Measurements from ENCODE around the gene OR2Z1.
"Not testable (repeated sequence)": the region's sequence is repeated elsewhere in the genome, so short reads cannot be mapped to it uniquely, and the experiment has no call there.

OR2Z1 gene

DNA sequence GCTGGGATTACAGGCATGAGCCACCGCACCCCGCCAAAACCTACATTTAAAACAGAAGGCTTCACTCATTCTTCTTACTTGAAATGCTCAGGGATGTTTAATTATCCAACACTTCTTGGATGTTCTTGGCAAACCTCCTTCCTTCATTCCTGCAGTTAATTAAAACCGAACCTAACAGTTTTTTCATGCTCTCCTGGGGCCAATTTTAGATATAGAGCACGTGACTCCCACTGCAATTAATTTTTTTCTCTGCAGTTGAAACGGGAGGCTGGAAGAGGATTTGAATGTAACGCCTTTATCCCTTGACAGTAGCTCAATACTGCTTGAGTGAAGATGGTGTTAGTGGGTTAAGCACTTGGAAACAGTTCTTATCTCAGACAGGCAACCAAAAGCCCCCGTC is 18.2 kb upstream of the OR2Z1 start:
- DNase-seq: no peak

DNA sequence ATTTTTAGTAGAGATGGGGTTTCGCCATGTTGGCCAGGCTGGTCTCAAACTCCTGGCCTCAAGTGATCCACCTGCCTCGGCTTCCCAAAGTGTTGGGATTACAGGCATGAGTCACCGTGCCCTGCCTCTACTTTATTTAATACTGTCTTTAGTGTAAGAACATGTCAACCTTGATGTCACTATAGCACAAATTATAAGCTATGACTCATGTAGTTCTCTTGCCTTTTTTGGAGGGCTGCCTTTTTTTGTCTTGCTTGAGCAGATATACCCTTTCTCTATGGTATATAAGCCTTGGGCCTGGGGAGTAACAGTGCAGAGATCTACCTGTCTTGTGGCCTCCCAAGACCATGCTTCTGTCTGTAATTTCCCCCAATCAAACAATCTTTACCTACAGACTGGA is 16.1 kb upstream of the OR2Z1 start:
- DNase-seq: not testable (repeated sequence)

DNA sequence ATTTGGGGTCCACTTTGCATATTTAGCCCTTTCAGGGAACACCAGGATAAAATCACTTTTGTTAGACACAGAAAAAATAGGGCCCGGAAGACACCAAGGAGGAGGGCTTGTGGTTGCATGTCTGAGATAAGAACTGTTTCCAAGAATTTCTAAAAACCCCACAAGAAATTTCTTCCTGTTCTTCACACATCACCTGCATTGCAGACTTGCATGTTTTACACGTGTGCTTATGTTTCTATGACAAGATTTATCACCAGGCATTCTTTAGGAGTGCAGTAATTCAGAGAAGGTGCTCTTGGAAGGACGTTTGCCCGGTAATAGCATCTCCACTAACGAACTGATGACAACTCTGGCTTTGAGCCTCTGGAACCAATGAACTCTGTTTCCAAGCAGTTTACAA is 15.7 kb upstream of the OR2Z1 start:
- DNase-seq: no peak

DNA sequence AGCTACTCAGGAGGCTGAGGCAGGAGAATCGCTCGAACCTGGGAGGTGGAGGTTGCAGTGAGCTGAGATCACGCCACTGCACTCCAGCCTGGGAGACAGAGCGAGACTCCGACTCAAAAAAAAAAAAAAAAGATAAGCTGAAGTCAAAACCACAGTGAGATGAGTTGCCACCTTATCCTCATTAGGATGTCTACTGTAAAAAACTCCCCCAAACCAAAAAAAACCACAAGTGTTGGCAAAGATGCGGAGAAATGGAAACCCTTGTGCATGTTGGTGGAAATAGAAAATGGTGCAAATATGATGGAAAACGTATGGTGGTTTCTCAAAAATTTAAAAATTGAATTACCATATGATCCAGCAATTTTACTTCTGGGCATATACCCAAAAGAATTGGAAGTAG is 11.1 kb upstream of the OR2Z1 start:
- not testable (repeated sequence) for DNase-seq

DNA sequence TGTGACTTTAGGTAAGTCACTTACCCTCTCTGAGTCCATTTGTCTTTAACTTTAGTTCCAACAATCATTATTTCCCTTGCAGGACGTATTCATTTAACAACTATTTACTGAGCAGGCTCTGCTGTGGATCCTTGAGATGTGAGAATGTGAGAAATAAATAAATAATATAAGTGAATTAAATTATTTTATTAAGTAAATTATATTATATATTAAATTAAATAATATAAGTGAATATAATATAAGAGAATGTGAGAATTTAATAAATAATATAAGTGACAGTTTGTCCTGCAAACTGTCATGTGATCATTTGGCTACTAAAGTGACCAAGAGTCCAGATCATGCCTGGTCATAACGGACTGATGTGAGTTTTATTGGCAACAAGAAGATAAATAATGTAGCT is 598 bp downstream of the OR2Z1 start:
- DNase-seq: no peak

DNA sequence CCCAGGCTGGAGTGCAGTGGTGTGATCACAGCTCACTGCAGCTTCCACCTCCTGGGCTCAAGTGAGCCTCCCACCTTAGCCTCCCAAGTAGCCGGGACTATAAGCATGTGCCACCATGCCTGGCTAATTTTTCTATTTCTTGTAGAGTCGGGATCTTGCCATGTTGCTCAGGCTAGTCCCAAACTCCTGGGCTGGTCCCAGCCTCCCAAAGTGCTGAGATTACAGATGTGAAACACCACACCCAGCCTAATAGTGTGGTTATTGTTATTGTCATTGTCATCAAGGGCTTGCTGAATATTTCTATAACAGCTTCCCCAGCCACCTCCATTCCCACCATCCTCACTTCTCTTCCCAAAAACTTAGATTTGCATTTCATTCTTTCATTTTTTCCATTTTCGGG is 2.8 kb downstream of the OR2Z1 start:
- DNase-seq: no peak

DNA sequence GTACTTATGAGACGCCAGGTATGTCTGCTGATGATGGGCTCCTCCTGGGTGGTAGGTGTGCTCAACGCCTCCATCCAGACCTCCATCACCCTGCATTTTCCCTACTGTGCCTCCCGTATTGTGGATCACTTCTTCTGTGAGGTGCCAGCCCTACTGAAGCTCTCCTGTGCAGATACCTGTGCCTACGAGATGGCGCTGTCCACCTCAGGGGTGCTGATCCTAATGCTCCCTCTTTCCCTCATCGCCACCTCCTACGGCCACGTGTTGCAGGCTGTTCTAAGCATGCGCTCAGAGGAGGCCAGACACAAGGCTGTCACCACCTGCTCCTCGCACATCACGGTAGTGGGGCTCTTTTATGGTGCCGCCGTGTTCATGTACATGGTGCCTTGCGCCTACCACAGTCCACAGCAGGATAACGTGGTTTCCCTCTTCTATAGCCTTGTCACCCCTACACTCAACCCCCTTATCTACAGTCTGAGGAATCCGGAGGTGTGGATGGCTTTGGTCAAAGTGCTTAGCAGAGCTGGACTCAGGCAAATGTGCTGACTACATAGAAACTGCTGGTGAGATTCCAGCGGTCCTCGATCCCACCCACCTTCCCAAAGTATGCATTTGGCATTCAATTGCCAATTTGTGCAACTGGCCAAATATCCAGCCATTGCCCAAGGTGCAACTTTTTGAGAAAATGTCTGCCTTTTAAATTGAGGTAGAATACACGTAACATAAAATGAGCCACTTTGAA is 10.2 kb downstream of the OR2Z1 start:
- DNase-seq: no peak

DNA sequence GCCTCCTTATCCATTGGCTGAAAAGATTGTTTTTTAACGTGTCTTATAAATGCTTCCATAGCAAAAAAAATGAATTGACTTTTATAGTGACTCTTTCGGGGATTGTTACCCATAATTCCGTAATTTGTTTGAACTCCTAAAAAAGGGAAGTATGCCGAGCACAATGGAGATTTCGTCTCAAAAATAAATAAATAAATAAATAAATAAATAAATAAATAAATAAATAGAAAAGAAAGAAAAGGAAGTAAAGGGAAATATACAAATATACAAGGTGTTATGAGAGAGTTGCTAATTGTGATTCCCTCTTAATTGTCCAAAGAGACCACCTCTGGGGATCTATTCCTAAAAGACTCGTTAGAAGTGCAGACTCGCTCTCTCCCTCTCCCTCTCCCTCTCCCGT is 16.9 kb downstream of the OR2Z1 start:
- DNase-seq: no peak

DNA sequence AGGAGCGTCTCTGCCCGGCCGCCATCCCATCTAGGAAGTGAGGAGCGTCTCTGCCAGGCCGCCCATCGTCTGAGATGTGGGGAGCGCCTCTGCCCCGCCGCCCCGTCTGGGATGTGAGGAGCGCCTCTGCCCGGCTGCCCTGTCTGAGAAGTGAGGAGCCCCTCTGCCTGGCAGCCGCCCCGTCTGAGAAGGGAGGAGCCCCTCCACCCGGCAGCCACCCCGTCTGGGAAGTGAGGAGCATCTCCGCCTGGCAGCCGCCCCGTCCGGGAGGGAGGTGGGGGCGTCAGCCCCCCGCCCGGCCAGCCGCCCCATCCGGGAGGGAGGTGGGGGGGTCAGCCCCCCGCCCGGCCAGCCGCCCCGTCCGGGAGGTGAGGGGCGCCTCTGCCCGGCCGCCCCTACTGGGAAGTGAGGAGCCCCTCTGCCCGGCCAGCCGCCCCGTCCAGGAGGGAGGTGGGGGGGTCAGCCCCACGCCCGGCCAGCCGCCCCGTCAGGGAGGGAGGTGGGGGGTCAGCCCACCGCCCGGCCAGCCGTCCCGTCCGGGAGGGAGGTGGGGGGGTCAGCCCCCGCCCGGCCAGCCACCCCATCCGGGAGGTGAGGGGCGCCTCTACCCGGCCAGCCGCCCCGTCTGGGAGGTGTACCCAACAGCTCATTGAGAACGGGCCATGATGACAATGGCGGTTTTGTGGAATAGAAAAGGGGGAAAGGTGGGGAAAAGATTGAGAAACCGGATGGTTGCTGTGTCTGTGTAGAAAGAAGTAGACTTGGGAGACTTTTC is 18.0 kb downstream of the OR2Z1 start:
- DNase-seq: not testable (repeated sequence)

DNA sequence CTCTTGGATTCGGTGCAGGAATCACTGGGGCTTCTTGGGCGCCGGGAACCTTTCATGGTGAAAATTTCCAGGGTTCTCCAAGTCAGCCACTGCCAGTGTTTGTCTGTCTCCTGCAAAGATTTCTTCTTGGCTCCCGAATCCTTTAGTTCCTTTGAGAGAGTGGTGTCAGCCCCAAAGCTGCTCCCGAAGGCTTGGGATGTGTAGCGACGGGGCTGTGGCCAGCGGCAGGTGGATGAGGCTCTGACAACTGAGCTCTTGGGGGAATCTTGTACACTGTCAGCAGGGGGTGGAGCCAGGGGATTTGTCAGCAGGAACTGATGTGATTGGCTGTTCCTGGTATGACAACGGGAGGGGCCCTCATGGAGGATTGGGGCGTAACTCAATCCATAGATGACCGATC is 45.8 kb downstream of the OR2Z1 start:
- not testable (repeated sequence) for DNase-seq

DNA sequence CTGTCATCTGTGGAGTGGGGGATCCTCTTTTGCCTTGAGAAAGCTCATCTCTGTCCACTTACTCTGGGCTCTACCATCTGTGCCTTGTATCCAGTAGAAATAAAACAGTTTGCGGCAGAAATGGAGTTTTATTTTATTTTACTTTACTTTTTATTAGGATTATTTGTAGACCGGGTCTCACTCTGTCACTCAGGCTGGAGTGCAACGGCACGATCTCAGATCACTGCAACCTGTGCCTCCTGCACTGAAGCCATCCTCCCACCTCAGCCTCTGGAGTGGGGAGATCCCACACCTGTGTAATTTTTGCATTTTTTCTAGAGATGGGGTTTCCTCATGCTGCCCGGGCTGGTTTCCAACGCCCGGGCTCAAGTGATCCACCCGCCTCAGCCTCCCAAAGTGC is 47.8 kb downstream of the OR2Z1 start:
- not testable (repeated sequence) for DNase-seq

DNA sequence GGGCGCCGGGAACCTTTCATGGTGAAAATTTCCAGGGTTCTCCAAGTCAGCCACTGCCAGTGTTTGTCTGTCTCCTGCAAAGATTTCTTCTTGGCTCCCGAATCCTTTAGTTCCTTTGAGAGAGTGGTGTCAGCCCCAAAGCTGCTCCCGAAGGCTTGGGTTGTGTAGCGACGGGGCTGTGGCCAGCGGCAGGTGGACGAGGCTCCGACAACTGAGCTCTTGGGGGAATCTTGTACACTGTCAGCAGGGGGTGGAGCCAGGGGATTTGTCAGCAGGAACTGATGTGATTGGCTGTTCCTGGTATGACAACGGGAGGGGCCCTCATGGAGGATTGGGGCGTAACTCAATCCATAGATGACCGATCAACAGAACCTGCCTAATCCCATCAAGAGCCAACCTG is 52.2 kb downstream of the OR2Z1 start:
- DNase-seq: not testable (repeated sequence)

Data from fibroblast of skin of right biceps (primary cell).